HCT116 (cell line): ENCODE measurements around the gene LACRT. TPM values are rescaled to one million over a fixed set of nuclear protein-coding genes. Genes with fewer than 3 reads are reported as not detected.

ENCODE experiments used
- ATAC-seq: fragments of 200-7000 bp; cut with Tn5 transposase; 2 replicates; pipeline ENCODE4 v1.9.1; 2020; ENCODE audit warnings: mild to moderate bottlenecking, moderate library complexity
- BruUV-seq: library from RNA; stranded (reverse); fragments of 400-500 nt; replicated peaks from 2 replicates; lab custom pipeline; 2021; lab: Mats Ljungman, UMichigan
- CTCF ChIA-PET: fragments of 300-600 bp; sonication (Branson Sonifier 250); formaldehyde crosslinking; loops from one replicate; lab custom pipeline; 2021; ENCODE audit warnings: antibody characterized with exemption; lab: Charles Lee
- POLR2A ChIA-PET: fragments of 300-600, 350-600 bp; sonication (Branson Sonifier 250); formaldehyde crosslinking; loops from one replicate; lab custom pipeline; 2021; ENCODE audit warnings: antibody characterized with exemption; lab: Charles Lee
- RAD21 ChIA-PET, 2 experiments: fragments of 300-600 bp; sonication (Branson Sonifier 250); formaldehyde crosslinking; loops; one replicate each; lab custom pipeline; 2023; ENCODE audit warnings: low total read pairs in 2 of 2; ENCODE audit not compliant: uncharacterized antibody in 2 of 2, unreplicated experiment in 2 of 2, low non-redundant PET in 1 of 2; lab: Charles Lee
- DNase-seq: peaks from one replicate; pipeline ENCODE4 v3.0.0-alpha.2; 2010; ENCODE audit warnings: low read depth, low spot score
- H2AFZ ChIP-seq: fragments of 200-600 bp; shearing (Covaris generic), sonication (generic); 2 replicates; pipeline ENCODE4 v1.6.1; 2017; ENCODE audit warnings: low read depth, mixed run types, mixed read lengths, antibody characterized with exemption, low read length; ENCODE audit not compliant: poor library complexity, severe bottlenecking
- H3K27ac ChIP-seq: 2 replicates; pipeline ENCODE4 v1.5.1; 2012; ENCODE audit warnings: low read depth, low read length
- H3K27me3 ChIP-seq: fragments of 200-600 bp; sonication (generic); 2 replicates; pipeline ENCODE4 v1.6.1; 2016; ENCODE audit warnings: mixed run types, low read length, mixed read lengths; ENCODE audit not compliant: insufficient read depth
- H3K36me3 ChIP-seq, 2 experiments: fragments of 200-500 bp in 1 of 2; fragments of 200-600 bp in 1 of 2; sonication (Bioruptor generic) in 1 of 2; sonication (generic) in 1 of 2; 2 replicates each; pipeline versions ENCODE4 v1.5.1 to v1.6.1; 2014 to 2016; ENCODE audit warnings: low read length in 2 of 2, inconsistent platforms in 1 of 2, mixed read lengths in 1 of 2, mixed run types in 1 of 2; ENCODE audit not compliant: insufficient read depth in 2 of 2, control insufficient read depth in 1 of 2
- H3K4me1 ChIP-seq, 2 experiments: fragments of 200-600 bp in 1 of 2; sonication (generic) in 1 of 2; 2 replicates each; pipeline versions ENCODE4 v1.5.1 to v1.6.1; 2012 to 2017; ENCODE audit warnings: low read length in 2 of 2, inconsistent platforms in 1 of 2, mild to moderate bottlenecking in 1 of 2, mixed read lengths in 1 of 2, mixed run types in 1 of 2, moderate library complexity in 1 of 2; ENCODE audit not compliant: insufficient read depth in 2 of 2, control insufficient read depth in 1 of 2
- H3K4me2 ChIP-seq: fragments of 200-600 bp; sonication (generic); 2 replicates; pipeline ENCODE4 v1.6.1; 2017; ENCODE audit warnings: mixed run types, low read length, mixed read lengths
- H3K4me3 ChIP-seq, 2 experiments: fragments of 200-600 bp in 1 of 2; sonication (generic) in 1 of 2; replicated peaks in 1 of 2; 2 replicates each; pipeline ENCODE4 v1.5.1; 2011 to 2016; ENCODE audit warnings: low read length in 2 of 2, control low read depth in 1 of 2, low read depth in 1 of 2, mild to moderate bottlenecking in 1 of 2, mixed read lengths in 1 of 2, mixed run types in 1 of 2
- H3K79me2 ChIP-seq: fragments of 200-600 bp; sonication (generic); 2 replicates; pipeline ENCODE4 v1.6.1; 2017; ENCODE audit warnings: mild to moderate bottlenecking, mixed run types, low read length, moderate library complexity, mixed read lengths; ENCODE audit not compliant: insufficient read depth
- H3K9ac ChIP-seq: fragments of 200-600 bp; sonication (generic); 2 replicates; pipeline ENCODE4 v1.6.1; 2016; ENCODE audit warnings: low read length, mixed read lengths
- H3K9me2 ChIP-seq: fragments of 200-600 bp; sonication (generic), shearing (Covaris generic); 2 replicates; pipeline ENCODE4 v1.6.1; 2017; ENCODE audit warnings: mixed run types, mild to moderate bottlenecking, moderate library complexity; ENCODE audit not compliant: insufficient read depth
- H3K9me3 ChIP-seq, 2 experiments: fragments of 200-500 bp in 1 of 2; fragments of 200-600 bp in 1 of 2; sonication (Bioruptor generic) in 1 of 2; sonication (generic) in 1 of 2; 2 replicates each; pipeline ENCODE4 v1.6.1; 2014 to 2017; ENCODE audit warnings: low read length in 2 of 2, mixed read lengths in 2 of 2, inconsistent platforms in 1 of 2, low read depth in 1 of 2, mild to moderate bottlenecking in 1 of 2, mixed run types in 1 of 2, moderate library complexity in 1 of 2; ENCODE audit not compliant: control insufficient read depth in 1 of 2, insufficient read depth in 1 of 2
- H4K20me1 ChIP-seq: fragments of 200-600 bp; sonication (generic), shearing (Covaris generic); 2 replicates; pipeline ENCODE4 v1.6.1; 2017; ENCODE audit warnings: mixed run types, mild to moderate bottlenecking, moderate library complexity; ENCODE audit not compliant: insufficient read depth
- JUND ChIP-seq: IDR thresholded peaks from 2 replicates; pipeline ENCODE4 v1.6.1; 2012
- SRF ChIP-seq: IDR thresholded peaks from 2 replicates; pipeline ENCODE4 v1.6.1; 2012; ENCODE audit warnings: low read depth
- TCF7L2 ChIP-seq: IDR thresholded peaks from 2 replicates; pipeline ENCODE4 v1.7.0; 2011; ENCODE audit warnings: borderline replicate concordance, inconsistent platforms; ENCODE audit not compliant: insufficient read depth, insufficient read length; ENCODE audit errors: extremely low read depth
- YY1 ChIP-seq: IDR thresholded peaks from 2 replicates; pipeline ENCODE4 v1.6.1; 2011; ENCODE audit warnings: low read length, low read depth, moderate library complexity, mild to moderate bottlenecking; ENCODE audit not compliant: insufficient replicate concordance; ENCODE audit errors: extremely low read depth
- ZFX ChIP-seq: fragments of 450-650 bp; IDR thresholded peaks from 2 replicates; pipeline ENCODE4 v1.6.1; 2017
- intact Hi-C: fragments of 100-400 bp; cut with micrococcal nuclease; formaldehyde crosslinking; loops from 2 replicates; pipeline ENCODE4 v1.10.0; 2022
- total RNA-seq: library from RNA; stranded (reverse); gene quantifications from one replicate; pipeline ENCODE4 v1.2.1, GENCODE V29; 2021; ENCODE audit not compliant: unreplicated experiment
- TF ChIP-seq, protein P1 (sequence below): IDR thresholded peaks from 2 replicates; pipeline ENCODE4 v1.6.1; 2012; ENCODE audit warnings: low read depth
- TF ChIP-seq, protein P2 (sequence below): IDR thresholded peaks from 2 replicates; pipeline ENCODE4 v1.6.1; 2012

LACRT gene
- total RNA-seq, 1 experiment from 2014 or later: not detected

DNA sequence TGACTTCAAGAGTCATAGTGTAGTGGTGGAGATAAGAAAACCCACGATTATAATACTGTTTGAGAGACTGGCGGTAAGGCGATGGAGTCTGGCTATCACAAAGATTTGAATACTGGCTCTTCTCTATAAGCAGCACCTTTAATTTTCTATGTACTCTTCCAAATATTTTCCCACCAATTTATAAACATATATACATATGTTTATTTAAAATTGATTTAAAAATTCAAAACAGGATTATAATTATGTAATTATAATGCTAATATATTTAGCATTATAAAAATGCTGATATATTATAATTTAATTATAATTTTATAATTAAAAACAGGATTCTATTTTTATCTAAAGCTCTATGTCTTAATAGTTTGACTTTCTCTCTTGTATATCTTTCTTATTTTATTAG is 28.9 kb upstream of the LACRT start:
- TF ChIP-seq SRF (no peak), JUND (no peak), TCF7L2 (no peak), ZFX (no peak), YY1 (no peak)
- TF ChIP-seq, protein P1, sequence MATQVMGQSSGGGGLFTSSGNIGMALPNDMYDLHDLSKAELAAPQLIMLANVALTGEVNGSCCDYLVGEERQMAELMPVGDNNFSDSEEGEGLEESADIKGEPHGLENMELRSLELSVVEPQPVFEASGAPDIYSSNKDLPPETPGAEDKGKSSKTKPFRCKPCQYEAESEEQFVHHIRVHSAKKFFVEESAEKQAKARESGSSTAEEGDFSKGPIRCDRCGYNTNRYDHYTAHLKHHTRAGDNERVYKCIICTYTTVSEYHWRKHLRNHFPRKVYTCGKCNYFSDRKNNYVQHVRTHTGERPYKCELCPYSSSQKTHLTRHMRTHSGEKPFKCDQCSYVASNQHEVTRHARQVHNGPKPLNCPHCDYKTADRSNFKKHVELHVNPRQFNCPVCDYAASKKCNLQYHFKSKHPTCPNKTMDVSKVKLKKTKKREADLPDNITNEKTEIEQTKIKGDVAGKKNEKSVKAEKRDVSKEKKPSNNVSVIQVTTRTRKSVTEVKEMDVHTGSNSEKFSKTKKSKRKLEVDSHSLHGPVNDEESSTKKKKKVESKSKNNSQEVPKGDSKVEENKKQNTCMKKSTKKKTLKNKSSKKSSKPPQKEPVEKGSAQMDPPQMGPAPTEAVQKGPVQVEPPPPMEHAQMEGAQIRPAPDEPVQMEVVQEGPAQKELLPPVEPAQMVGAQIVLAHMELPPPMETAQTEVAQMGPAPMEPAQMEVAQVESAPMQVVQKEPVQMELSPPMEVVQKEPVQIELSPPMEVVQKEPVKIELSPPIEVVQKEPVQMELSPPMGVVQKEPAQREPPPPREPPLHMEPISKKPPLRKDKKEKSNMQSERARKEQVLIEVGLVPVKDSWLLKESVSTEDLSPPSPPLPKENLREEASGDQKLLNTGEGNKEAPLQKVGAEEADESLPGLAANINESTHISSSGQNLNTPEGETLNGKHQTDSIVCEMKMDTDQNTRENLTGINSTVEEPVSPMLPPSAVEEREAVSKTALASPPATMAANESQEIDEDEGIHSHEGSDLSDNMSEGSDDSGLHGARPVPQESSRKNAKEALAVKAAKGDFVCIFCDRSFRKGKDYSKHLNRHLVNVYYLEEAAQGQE: no peak
- TF ChIP-seq, protein P2, sequence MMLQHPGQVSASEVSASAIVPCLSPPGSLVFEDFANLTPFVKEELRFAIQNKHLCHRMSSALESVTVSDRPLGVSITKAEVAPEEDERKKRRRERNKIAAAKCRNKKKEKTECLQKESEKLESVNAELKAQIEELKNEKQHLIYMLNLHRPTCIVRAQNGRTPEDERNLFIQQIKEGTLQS: no peak
- TF ChIP-seq, all 23 proteins: peak for 0
- no peaks in the 10 kb centered on the region for H3K36me3 ChIP-seq
- no TSS peak for BruUV-seq
- CTCF ChIA-PET: interaction anchor here (1.0 kb wide), 1 partner anchor 26 kb away, joined by 4 read pairs; no protein-coding TSS in a partner anchor
- H3K9me2 ChIP-seq: no peaks in the 10 kb centered on the region
- no peaks in the 10 kb centered on the region for H4K20me1 ChIP-seq
- no peaks in the 10 kb centered on the region for H3K4me1 ChIP-seq
- POLR2A ChIA-PET: no interaction called here
- ATAC-seq (no peak), DNase-seq (no peak)
- RAD21 ChIA-PET: no interaction called here
- H3K9me3 ChIP-seq: no peaks in the 10 kb centered on the region
- H3K79me2 ChIP-seq: no peaks in the 10 kb centered on the region
- intact Hi-C loops: no loop called here
- H3K27ac ChIP-seq: no peak overlapping the region
- H3K4me2 ChIP-seq: no peak overlapping the region
- no peak overlapping the region for H3K9ac ChIP-seq
- H3K4me3 ChIP-seq: no peak overlapping the region
- H3K27me3 ChIP-seq: no peaks in the 10 kb centered on the region
- no peak overlapping the region for H2AFZ ChIP-seq
